ENCODE results near the gene PIK3C2G.

PIK3C2G gene

DNA sequence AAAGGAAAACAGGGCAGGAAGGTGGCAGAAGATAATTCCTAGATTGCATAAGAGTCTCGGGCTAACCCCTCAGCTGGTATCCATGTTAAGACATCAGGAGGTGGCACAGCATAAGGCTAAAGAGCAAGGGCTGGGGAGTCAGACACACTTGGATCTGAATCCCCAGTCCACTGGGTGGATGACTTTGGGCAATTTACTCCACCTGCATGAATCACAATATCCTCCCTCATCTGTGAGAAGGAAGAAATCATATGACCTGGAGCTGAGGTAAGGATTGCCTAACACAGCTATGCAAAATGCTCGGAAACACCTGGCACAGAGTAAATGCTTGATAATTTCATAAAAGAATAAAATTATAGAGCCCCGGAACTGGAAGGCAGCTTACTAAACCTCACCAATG lies 217.9 kb downstream of the PIK3C2G start:
- TF ChIP-seq ZNF70 (CRISPR knock-in tag; IDR thresholded peaks at IDR 0.05), result no peak
- no peak for TF ChIP-seq ZFP30 (CRISPR knock-in tag; IDR thresholded peaks at IDR 0.05)
- no peak for TF ChIP-seq ISL1 (CRISPR knock-in tag; IDR thresholded peaks at IDR 0.05)
- no peak for ATAC-seq

- TF ChIP-seq ZNF565 (CRISPR knock-in tag; conservative IDR thresholded peaks at IDR 0.05; ENCODE audit: low read depth), result no peak
- no peak for TF ChIP-seq ISL1 (CRISPR knock-in tag; IDR thresholded peaks at IDR 0.05)
- no peak for TF ChIP-seq RARB (CRISPR knock-in tag; IDR thresholded peaks at IDR 0.05)
- TF ChIP-seq ARNTL (CRISPR knock-in tag; IDR thresholded peaks at IDR 0.05; ENCODE audit: borderline replicate concordance, low read depth), result no peak
- TF ChIP-seq CSRNP3 (CRISPR knock-in tag; IDR thresholded peaks at IDR 0.05), result no peak
- TF ChIP-seq PPARA (CRISPR knock-in tag; IDR thresholded peaks at IDR 0.05; ENCODE audit: borderline replicate concordance), result no peak
- no peak for TF ChIP-seq CSDC2 (CRISPR knock-in tag; IDR thresholded peaks at IDR 0.05)
- ATAC-seq, result no peak
Observed at GRCh38 chr12:18482601-18483120, 221.3 kb downstream of the PIK3C2G start.

DNA sequence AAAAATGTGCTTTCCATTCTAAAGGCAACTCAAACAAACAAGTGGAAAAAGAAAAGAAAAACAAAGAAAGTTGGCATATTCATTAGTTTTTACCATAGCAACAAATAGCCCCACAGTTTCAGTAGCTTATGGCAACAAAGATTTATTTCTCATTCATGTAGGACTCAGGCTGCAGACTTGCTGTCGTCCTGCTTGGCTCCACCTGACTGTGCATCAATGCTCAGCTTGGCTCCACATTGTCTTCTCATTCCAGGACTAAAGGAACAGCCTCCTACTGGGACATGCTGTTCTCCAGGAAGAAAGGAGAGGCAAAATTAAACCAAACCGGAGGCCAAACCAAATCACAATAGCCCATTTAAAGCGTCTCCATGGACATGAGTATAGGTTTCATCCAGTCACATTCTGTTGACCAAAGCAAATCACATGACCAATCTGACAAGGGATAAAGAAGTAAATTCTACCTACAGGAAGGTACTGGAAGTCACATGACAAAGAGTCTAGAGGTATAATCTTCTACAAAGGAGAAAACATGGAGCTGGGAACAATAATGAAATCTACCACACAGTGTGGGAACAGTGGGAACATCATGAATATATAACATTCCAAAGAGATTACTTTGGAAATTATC lies 222.5 kb downstream of the PIK3C2G start:
- no peak for TF ChIP-seq ARNTL (CRISPR knock-in tag; IDR thresholded peaks at IDR 0.05; ENCODE audit: borderline replicate concordance, low read depth)
- no peak for TF ChIP-seq TSHZ2 (CRISPR knock-in tag; IDR thresholded peaks at IDR 0.05)
- ATAC-seq, result no peak

DNA sequence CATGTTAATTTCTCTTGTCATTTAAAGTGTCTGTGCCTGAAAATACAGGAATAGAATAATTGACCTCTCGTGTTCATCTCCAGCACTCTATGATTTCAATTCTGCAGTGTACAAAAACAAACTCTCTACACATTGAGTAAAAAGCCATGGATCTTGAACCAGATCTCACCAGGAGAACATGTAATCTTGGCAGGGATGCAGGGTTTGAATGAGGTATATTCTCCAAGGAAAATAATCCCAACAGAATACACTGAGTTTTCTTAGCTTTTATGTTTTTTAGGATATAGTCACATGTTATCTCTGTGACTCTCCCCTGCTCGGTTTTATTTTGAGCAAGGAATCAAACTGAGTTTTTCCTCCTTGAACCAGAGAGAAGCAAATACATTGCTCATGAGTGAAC lies 224.7 kb downstream of the PIK3C2G start:
- no peak for ATAC-seq

More for the DNA sequence above, 224.7 kb downstream of the PIK3C2G start:
- TF ChIP-seq CSDC2 (CRISPR knock-in tag; IDR thresholded peaks at IDR 0.05) (no peak), ZNF8 (CRISPR knock-in tag; IDR thresholded peaks at IDR 0.05) (no peak), ESRRG (CRISPR knock-in tag; IDR thresholded peaks at IDR 0.05) (no peak), ZFP3 (CRISPR knock-in tag; IDR thresholded peaks at IDR 0.05) (no peak), CSRNP3 (CRISPR knock-in tag; IDR thresholded peaks at IDR 0.05) (no peak), ZNF70 (CRISPR knock-in tag; IDR thresholded peaks at IDR 0.05) (no peak), ARNTL (CRISPR knock-in tag; IDR thresholded peaks at IDR 0.05; ENCODE audit: borderline replicate concordance, low read depth) (no peak), ZNF565 (CRISPR knock-in tag; conservative IDR thresholded peaks at IDR 0.05; ENCODE audit: low read depth) (no peak), TSHZ2 (CRISPR knock-in tag; IDR thresholded peaks at IDR 0.05) (no peak), ZC3H10 (CRISPR knock-in tag; IDR thresholded peaks at IDR 0.05) (no peak), ISL1 (CRISPR knock-in tag; IDR thresholded peaks at IDR 0.05) (no peak), RARB (CRISPR knock-in tag; IDR thresholded peaks at IDR 0.05) (no peak), TOX (CRISPR knock-in tag; IDR thresholded peaks at IDR 0.05; ENCODE audit: borderline replicate concordance) (no peak), PATZ1 (CRISPR knock-in tag; IDR thresholded peaks at IDR 0.05; ENCODE audit: borderline replicate concordance) (no peak), OSR1 (CRISPR knock-in tag; IDR thresholded peaks at IDR 0.05) (no peak), GLIS3 (CRISPR knock-in tag; IDR thresholded peaks at IDR 0.05) (no peak), TCF4 (CRISPR knock-in tag; IDR thresholded peaks at IDR 0.05; ENCODE audit: borderline replicate concordance) (no peak), SNAI2 (CRISPR knock-in tag; IDR thresholded peaks at IDR 0.05) (no peak)
- TF ChIP-seq, protein P1, sequence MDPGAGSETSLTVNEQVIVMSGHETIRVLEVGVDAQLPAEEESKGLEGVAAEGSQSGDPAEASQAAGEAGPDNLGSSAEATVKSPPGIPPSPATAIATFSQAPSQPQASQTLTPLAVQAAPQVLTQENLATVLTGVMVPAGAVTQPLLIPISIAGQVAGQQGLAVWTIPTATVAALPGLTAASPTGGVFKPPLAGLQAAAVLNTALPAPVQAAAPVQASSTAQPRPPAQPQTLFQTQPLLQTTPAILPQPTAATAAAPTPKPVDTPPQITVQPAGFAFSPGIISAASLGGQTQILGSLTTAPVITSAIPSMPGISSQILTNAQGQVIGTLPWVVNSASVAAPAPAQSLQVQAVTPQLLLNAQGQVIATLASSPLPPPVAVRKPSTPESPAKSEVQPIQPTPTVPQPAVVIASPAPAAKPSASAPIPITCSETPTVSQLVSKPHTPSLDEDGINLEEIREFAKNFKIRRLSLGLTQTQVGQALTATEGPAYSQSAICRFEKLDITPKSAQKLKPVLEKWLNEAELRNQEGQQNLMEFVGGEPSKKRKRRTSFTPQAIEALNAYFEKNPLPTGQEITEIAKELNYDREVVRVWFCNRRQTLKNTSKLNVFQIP (CRISPR knock-in tag; IDR thresholded peaks at IDR 0.05; ENCODE audit: borderline replicate concordance, low read depth), result no peak
- TF ChIP-seq, protein P2, sequence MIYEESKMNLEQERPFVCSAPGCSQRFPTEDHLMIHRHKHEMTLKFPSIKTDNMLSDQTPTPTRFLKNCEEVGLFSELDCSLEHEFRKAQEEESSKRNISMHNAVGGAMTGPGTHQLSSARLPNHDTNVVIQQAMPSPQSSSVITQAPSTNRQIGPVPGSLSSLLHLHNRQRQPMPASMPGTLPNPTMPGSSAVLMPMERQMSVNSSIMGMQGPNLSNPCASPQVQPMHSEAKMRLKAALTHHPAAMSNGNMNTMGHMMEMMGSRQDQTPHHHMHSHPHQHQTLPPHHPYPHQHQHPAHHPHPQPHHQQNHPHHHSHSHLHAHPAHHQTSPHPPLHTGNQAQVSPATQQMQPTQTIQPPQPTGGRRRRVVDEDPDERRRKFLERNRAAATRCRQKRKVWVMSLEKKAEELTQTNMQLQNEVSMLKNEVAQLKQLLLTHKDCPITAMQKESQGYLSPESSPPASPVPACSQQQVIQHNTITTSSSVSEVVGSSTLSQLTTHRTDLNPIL (CRISPR knock-in tag; IDR thresholded peaks at IDR 0.05; ENCODE audit: low read depth), result no peak

Data from SK-N-SH treated with all-trans-retinoic acid at 6 μM for 48 hours (cell line).